GM18870 (cell line): ENCODE measurements around the gene OSBP.
A peak's percentile ranks its signal among the peaks of the same experiment; 100 is the strongest.
"Not testable (repeated sequence)": the region's sequence is repeated elsewhere in the genome, so short reads cannot be mapped to it uniquely, and the experiment has no call there.

ENCODE experiments used
- ATAC-seq: cut with Tn5 transposase; IDR thresholded peaks from one replicate; pipeline ENCODE4 v1.9.1; 2021; ENCODE audit warnings: moderate library complexity; ENCODE audit not compliant: unreplicated experiment

The OSBP gene, protein sequence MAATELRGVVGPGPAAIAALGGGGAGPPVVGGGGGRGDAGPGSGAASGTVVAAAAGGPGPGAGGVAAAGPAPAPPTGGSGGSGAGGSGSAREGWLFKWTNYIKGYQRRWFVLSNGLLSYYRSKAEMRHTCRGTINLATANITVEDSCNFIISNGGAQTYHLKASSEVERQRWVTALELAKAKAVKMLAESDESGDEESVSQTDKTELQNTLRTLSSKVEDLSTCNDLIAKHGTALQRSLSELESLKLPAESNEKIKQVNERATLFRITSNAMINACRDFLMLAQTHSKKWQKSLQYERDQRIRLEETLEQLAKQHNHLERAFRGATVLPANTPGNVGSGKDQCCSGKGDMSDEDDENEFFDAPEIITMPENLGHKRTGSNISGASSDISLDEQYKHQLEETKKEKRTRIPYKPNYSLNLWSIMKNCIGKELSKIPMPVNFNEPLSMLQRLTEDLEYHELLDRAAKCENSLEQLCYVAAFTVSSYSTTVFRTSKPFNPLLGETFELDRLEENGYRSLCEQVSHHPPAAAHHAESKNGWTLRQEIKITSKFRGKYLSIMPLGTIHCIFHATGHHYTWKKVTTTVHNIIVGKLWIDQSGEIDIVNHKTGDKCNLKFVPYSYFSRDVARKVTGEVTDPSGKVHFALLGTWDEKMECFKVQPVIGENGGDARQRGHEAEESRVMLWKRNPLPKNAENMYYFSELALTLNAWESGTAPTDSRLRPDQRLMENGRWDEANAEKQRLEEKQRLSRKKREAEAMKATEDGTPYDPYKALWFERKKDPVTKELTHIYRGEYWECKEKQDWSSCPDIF

DNA sequence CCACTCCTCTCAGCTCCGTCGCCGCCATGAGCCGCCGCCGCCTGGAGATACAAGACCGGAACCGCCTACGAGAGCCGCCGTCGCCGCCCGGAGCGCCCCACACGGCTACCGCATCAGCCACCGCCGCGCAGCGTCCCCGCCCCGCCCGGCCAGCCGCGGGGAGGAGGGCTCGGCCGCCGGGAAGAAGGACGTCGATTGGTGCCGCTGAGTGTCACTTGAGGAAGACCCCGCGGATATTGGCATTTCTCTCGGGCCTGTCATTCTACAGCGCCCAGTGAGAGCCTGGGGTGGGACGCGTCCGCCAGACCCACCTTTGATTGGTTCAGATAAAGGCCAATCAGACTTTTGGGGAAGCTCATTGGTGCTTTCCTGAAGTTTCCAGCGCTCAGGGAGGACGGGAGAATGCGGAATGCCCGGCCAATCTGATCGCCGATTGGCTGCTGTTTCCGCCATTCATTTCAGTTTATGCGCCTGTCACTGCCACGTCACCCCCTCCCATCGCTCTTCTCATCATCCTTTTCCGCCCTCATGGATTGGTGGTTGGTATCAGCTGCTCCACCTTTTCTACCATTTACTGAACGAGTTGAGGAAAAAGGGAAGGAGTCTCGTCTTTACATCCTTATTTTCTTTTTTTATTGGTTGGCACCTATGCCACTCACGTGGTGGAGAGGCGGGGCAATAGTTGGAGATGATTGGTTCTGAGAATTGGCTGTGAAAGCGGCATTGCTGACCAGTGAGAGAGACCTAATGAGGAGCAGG, at the start of gene OSBP:
TSS of gene OSBP (minus strand) at position 138 of the 759 bp plus-strand sequence. CDS start at position 28, 110 bp downstream.
- peak; percentile 89 for ATAC-seq

DNA sequence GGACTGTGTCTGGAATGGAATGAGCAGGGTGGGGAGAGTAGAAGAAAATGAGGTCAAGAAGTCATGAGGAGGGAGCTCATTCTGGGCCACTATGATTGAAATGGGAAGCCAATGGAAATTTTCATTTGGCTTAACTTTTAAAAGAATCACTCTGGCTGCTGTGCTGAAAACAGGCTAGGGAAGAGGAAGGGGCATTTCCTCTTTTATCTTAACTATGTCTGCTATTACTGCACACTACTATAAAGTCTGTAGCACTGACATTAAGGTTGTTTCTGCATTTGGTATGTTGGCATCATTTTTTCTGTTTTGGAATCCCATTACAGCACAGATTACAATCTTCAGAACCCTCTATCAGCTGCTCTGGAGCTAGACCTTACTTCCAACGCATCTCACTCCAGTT, 45.0 kb upstream of the OSBP start:
- no peak for ATAC-seq

DNA sequence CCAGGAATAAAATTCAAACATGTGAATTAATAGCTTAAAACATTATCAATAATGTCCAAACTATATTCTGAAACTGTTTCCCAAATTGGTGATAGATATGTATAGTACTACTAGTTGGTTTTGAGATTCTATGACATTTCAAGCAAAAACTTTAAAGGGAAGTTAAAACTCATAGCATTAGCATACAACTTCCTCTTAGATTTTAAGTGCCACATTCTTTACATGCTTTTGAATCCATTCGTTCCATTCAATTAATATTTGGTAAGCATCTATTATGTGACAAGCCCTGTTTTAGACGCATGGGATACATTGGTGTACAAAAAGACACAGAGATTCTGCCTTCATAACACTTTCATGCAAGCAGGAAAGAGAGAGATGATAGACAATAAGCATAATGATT, 44.4 kb upstream of the OSBP start:
- no peak for ATAC-seq

DNA sequence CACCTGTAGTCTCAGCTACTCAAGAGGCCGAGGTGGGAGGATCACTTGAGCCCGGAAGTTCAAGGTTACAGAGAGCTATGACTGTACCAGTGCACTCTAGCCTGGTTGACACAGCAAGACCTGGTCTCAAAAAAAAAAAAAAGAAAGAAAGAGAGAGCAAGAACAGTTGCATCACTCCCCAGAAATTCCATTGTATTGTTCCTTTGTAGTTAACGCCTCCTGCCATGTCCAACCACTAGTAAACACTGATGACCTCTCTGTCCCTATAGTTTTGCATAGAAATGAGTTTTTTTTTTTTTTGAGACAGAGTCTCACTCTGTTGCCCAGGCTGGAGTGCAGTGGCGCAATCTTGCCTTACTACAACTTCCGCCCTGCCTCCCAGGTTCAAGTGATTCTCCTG, 42.5 kb upstream of the OSBP start:
- ATAC-seq: no peak

DNA sequence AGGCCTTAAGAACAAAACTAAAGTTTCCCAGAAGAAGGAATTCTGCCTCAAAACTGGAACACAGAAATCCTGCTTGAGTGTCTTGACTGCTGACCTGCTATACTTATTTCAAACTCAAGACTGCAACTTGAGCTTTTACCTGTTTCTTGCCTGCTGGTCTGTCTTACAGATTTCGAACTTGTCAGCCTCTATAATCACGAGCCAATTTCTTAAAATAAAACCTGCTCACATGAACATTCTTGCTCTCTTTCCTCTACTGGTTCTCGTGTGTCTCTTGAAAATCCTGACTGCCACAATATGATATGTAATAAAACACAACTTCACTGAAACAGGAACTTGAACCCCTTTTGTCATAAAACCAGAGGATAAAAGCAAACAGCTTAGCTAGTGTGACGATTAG, 39.3 kb upstream of the OSBP start:
- ATAC-seq: no peak

DNA sequence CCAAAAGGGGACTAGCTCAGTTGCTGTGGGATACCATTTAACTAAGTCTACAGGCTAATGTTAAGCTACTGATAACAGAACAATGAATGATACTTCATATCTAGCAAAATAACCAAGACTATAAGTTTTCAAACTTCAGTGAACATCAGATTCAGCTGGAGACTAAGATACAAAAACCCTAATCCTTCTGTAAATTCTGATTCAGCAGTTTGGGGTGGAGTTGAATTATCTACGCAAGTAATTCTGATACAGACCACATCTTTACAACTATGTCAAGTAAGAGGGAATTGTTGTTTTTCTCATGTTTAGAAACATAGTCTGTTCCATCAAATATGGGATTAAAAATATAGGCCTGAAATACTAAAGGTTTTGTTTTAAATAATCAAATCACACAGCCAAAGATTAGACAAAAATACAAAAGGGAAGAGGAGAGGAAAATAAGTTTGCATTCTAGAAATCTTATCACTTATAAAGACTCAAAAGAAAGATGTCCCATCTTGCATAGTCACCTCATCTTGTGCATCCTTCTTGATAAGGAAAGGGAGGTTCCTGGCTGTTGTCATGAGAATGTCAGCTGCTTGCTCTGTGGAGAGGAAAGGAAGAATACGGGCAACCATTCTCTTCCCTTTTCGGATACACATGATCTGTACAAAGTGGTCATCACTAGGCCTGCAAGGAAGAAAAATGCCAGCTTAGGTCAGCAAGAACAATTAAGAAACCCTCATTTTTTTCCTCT, 31.8 kb upstream of the OSBP start:
- no peak for ATAC-seq

DNA sequence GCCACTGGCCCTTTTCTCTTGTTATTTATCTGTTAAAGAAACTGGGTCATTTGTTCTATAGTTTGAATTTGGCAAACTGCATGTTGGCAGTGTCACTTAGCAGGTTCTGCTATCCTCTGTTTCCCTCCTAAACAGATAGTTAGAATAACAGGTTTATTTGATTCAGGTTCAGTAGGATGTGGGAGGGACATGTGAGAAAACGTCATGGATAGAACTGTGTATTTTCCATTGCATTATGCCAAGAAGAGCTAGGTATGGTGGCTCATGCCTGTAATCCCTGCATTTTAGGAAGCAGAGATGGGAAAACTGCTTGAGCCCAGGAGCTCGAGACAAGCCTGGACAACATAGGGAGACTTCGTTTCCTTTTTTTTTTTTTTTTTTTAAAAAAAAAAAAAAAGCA, 29.0 kb upstream of the OSBP start:
- no peak for ATAC-seq

DNA sequence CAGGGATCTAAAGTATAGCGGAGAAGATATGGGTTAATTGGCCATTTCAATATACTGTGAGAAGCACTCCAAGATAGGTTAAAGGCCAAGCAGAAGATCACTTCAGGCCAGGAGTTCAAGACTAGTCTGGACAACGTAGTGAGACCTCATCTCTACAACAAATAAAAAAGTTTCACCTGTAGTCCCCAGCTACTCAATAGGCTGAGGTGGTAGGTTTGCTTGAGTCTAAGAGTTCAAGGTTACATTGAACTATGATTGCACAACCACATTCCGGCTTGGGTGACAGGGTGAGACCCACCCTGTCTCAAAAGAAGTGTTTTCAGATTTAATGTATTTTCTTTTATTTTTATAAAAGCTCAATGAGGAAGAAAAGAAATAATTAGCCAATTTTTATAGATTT, 27.8 kb upstream of the OSBP start:
- no peak for ATAC-seq

DNA sequence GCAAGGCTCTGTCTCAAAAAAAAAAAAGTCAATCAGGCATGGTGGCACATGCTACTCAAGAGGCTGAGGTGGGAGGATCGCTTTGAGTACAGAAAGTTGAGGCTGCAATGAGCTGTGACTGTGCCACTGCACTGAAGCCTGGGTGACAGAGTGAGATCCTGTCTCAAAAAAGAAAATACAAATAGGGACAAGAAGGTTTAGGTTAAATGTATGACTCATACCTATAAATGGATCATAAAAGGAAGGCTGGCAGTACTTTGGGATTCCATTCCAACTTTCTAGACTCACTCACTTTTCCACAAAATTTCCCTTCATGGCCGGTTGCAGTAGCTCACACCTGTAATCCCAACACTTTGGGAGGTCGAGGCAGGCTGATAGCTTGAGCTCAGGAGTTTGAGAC, 25.6 kb upstream of the OSBP start:
- ATAC-seq: no peak

DNA sequence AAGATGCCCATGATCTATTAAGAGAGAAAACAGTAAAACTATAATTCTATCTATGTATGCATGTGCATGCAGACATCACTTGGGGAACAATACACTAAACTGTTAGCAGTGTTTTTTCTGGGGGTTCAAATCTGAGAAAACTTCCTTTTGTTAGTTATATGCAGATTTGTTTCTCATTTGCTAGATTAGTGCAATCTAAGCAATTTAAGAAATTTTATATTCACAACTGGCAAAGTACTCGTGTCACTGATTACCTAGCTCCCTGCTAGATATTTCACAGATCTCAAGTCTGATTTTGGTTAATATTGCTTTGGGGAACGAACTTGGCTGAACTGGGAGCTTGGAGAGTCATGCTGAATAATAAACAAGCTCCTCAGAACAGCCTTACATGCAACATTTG, 14.9 kb upstream of the OSBP start:
- no peak for ATAC-seq

DNA sequence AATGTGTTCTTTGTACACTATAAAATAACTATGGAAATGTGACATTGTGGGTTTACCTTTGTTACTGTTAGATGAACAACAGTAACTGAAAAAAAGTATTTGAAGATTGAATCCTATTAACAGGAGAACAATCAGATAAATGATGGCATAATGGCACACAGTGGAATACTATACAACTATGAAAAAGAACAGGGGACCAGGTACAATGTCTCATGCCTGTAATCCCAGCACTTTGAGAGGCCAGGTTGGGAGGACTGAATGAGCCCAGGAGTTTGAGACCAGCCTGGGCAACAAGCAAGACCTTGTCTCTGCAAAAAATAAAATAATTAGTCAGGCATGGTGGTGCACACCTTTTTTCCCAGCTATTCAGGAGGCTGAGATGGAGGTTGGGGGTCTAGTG, 14.4 kb upstream of the OSBP start:
- no peak for ATAC-seq

DNA sequence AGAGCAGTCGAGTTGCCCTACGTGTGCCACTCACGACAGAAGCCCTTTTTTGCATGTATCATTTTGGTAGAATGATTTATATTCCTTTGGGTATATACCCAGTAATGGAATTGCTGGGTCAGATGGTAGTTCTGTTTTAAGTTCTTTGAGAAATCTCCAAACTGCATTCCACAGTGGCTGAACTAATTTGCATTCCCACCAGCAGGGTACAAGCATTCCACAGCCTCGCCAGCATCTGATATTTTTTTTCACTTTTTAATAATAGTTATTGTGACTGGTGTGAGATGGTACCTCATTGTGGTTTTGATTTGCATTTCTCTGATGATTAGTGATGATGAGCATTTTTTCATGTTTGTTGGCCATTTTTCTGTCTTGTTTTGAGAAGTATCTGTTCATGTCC, 11.4 kb upstream of the OSBP start:
- ATAC-seq: not testable (repeated sequence)

DNA sequence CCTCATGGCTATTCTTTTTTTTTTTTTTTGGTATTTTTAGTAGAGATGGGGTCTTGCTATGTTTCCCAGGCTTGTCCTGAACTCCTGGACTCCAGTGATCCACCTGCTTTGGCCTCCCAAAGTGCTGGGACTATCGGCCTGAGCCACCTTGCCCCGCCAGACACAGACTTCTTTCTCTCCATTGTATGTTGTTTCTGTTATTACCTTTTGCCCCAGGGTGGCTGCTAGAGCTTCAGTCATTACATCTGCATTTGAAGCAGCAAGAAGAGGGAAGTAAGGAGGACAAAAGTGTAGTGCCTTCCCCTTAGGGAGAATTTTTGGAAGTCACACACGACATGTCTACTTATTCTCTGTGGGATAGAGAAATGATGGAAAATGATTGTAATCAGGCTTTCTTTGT, 10.1 kb upstream of the OSBP start:
- no peak for ATAC-seq

DNA sequence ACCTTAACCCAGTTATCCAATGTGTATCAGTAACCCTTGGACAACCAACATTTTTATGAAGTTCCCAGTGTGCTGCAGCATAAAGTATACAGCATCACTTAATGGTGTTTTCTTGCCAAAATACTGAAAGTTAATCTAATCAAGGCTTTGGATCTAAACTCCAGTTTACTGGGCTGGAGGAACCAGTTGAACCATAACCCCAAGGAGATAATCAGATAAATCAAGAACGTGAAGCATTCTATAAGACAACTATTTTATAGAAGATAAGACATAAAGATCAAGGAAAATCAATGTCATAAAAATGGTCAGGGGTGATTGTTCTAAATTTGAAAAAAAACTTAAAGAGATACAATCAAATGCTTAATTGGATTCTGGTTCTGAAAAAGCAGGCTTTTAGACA, 2.3 kb upstream of the OSBP start:
- ATAC-seq: no peak

DNA sequence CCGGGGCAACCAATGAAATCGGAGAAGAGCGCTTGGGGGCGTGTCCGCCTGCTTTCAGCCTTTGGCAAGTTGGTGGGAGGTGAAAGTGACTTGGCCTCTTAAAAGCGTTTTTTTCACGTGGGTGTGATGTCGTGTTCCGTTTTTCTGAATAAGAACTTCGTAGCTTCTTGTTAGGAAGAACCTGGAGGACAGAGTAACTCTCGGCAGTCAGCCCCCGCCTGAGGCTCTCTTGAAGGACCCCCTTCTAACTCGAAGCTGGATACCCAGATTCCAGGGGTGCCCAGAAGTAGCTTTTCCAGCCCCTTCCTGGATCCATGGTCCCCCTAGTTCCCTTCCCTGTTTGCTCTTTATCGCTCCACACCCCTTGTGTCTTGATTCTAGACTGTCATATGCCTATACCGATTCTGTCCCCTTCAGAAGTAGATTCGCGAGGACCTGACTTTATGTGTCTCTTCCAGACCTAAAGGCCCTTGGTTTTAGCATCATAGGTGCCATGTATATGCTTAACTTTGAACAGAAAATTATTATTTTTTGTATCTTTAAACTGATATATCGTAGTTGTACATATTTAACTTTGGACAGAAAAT, 915 bp upstream of the OSBP start:
- ATAC-seq: no peak

DNA sequence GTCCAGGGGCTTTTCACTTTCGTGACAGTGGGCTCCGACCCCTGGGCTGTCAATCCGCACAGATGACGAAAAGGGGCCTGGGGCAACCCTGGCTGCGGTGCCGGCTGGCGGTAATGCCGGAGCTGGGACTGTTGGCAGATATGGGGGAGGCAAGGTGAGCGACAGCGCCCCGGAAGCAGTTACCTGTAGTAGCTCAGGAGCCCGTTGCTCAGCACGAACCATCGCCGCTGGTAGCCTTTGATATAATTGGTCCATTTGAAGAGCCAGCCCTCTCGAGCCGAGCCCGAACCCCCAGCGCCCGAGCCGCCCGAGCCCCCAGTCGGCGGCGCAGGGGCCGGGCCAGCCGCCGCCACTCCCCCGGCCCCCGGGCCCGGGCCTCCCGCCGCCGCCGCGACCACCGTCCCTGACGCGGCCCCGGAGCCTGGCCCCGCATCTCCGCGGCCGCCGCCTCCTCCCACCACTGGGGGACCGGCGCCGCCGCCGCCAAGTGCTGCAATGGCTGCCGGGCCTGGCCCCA, 396 bp downstream of the OSBP start:
- ATAC-seq: peak; percentile 1

DNA sequence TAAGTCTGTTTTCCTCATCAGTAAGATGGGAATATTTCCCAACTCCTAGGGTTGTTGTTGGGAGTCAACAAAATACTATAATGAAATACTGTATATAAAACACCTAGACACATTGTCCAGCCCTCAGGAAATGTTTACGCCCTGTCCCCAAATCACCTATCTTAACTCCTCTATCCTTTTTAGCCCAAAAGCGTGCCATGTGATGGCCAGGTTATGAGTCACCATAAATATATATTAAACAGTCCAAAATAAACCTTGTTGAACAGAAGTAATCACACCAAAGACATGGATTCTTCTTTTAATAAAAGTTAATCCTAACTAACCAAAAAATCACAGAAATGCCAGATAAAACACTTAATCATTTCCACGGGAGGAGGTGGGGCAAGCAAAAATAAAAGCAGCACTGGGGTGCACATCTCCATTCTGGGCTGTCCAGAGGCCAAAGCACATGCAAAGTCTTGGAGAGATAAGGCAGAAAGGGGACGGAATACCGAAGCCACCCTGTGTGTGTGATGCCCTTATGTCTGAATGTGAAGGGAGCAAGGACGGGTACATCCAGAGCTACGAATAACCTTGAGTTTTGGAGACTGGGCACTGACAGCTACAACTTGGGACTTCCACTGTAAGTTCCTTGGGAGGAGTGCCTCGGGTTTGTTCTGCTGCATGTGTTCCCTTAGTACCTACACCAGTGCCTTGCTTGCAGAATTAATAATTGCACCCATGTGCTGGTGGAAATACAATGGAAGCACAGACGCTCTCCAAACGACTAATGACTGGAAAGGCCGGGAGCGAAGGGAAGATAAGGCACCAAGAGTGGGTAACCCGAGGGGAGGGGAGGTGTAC, 1.1 kb downstream of the OSBP start:
- no peak for ATAC-seq

DNA sequence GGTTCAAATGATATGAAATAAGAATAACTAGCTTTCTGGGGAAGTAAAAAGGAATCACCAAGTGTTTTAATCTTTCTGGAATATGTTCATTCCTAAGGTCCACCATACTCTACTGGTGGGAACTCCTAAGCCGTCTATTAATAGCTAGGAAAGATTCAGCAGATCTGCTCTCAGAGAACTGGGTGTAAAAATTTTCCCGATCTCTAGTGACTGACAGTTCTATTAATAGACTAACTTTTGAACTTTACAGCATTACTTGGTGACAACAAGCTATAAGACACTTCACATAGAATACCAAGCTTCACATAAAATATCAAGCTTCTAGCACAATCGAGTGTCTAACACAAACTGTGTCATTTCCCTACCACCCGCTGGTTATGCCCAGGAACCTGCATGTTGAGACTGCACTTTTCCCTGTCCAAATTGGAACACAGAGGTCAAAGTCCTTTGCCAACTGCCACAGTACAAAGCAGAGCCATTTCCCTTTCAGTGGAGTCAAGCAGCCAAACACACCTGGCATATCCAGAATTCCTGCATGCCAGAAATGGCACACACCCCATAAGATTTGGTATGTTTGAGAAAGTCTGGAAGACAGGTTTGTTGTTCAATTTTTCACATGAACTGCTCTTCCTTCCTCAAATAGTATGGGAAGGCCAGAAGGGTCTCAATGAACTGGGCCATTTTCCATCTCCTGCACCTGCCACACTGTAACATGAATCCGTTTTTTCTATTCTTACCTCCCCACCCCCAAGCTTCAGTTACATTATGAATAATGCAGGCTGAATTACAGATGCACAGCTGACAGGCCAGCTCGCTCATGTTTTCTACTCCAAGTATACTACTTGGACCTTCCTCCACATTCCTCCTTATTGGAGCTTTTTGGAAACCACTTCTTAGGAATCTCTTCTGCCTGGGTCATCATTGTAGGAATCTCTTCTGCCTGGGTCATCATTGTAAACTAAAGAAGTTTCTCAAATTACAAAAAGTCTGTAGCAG, 3.7 kb downstream of the OSBP start:
- no peak for ATAC-seq
